HCT116 (cell line): ENCODE measurements around the gene PSMD3. TPM values are rescaled to one million over a fixed set of nuclear protein-coding genes. Genes with fewer than 3 reads are reported as not detected.

Experiments used
- ATAC-seq: fragments of 200-7000 bp; cut with Tn5 transposase; 2 replicates; pipeline ENCODE4 v1.9.1; 2020; ENCODE audit warnings: mild to moderate bottlenecking, moderate library complexity
- BruUV-seq: library from RNA; stranded (reverse); fragments of 400-500 nt; replicated peaks from 2 replicates; lab custom pipeline; 2021; lab: Mats Ljungman, UMichigan
- CTCF ChIA-PET: fragments of 300-600 bp; sonication (Branson Sonifier 250); formaldehyde crosslinking; loops from one replicate; lab custom pipeline; 2021; ENCODE audit warnings: antibody characterized with exemption; lab: Charles Lee
- POLR2A ChIA-PET: fragments of 300-600, 350-600 bp; sonication (Branson Sonifier 250); formaldehyde crosslinking; loops from one replicate; lab custom pipeline; 2021; ENCODE audit warnings: antibody characterized with exemption; lab: Charles Lee
- RAD21 ChIA-PET, 2 experiments: fragments of 300-600 bp; sonication (Branson Sonifier 250); formaldehyde crosslinking; loops; one replicate each; lab custom pipeline; 2023; ENCODE audit warnings: low total read pairs in 2 of 2; ENCODE audit not compliant: uncharacterized antibody in 2 of 2, unreplicated experiment in 2 of 2, low non-redundant PET in 1 of 2; lab: Charles Lee
- DNase-seq: peaks from one replicate; pipeline ENCODE4 v3.0.0-alpha.2; 2010; ENCODE audit warnings: low read depth, low spot score
- H2AFZ ChIP-seq: fragments of 200-600 bp; shearing (Covaris generic), sonication (generic); 2 replicates; pipeline ENCODE4 v1.6.1; 2017; ENCODE audit warnings: low read depth, mixed run types, mixed read lengths, antibody characterized with exemption, low read length; ENCODE audit not compliant: poor library complexity, severe bottlenecking
- H3K27ac ChIP-seq: 2 replicates; pipeline ENCODE4 v1.5.1; 2012; ENCODE audit warnings: low read depth, low read length
- H3K27me3 ChIP-seq: fragments of 200-600 bp; sonication (generic); 2 replicates; pipeline ENCODE4 v1.6.1; 2016; ENCODE audit warnings: mixed run types, low read length, mixed read lengths; ENCODE audit not compliant: insufficient read depth
- H3K36me3 ChIP-seq, 2 experiments: fragments of 200-500 bp in 1 of 2; fragments of 200-600 bp in 1 of 2; sonication (Bioruptor generic) in 1 of 2; sonication (generic) in 1 of 2; 2 replicates each; pipeline versions ENCODE4 v1.5.1 to v1.6.1; 2014 to 2016; ENCODE audit warnings: low read length in 2 of 2, inconsistent platforms in 1 of 2, mixed read lengths in 1 of 2, mixed run types in 1 of 2; ENCODE audit not compliant: insufficient read depth in 2 of 2, control insufficient read depth in 1 of 2
- H3K4me1 ChIP-seq, 2 experiments: fragments of 200-600 bp in 1 of 2; sonication (generic) in 1 of 2; 2 replicates each; pipeline versions ENCODE4 v1.5.1 to v1.6.1; 2012 to 2017; ENCODE audit warnings: low read length in 2 of 2, inconsistent platforms in 1 of 2, mild to moderate bottlenecking in 1 of 2, mixed read lengths in 1 of 2, mixed run types in 1 of 2, moderate library complexity in 1 of 2; ENCODE audit not compliant: insufficient read depth in 2 of 2, control insufficient read depth in 1 of 2
- H3K4me2 ChIP-seq: fragments of 200-600 bp; sonication (generic); 2 replicates; pipeline ENCODE4 v1.6.1; 2017; ENCODE audit warnings: mixed run types, low read length, mixed read lengths
- H3K4me3 ChIP-seq, 2 experiments: fragments of 200-600 bp in 1 of 2; sonication (generic) in 1 of 2; replicated peaks in 1 of 2; 2 replicates each; pipeline ENCODE4 v1.5.1; 2011 to 2016; ENCODE audit warnings: low read length in 2 of 2, control low read depth in 1 of 2, low read depth in 1 of 2, mild to moderate bottlenecking in 1 of 2, mixed read lengths in 1 of 2, mixed run types in 1 of 2
- H3K79me2 ChIP-seq: fragments of 200-600 bp; sonication (generic); 2 replicates; pipeline ENCODE4 v1.6.1; 2017; ENCODE audit warnings: mild to moderate bottlenecking, mixed run types, low read length, moderate library complexity, mixed read lengths; ENCODE audit not compliant: insufficient read depth
- H3K9ac ChIP-seq: fragments of 200-600 bp; sonication (generic); 2 replicates; pipeline ENCODE4 v1.6.1; 2016; ENCODE audit warnings: low read length, mixed read lengths
- H3K9me2 ChIP-seq: fragments of 200-600 bp; sonication (generic), shearing (Covaris generic); 2 replicates; pipeline ENCODE4 v1.6.1; 2017; ENCODE audit warnings: mixed run types, mild to moderate bottlenecking, moderate library complexity; ENCODE audit not compliant: insufficient read depth
- H3K9me3 ChIP-seq, 2 experiments: fragments of 200-500 bp in 1 of 2; fragments of 200-600 bp in 1 of 2; sonication (Bioruptor generic) in 1 of 2; sonication (generic) in 1 of 2; 2 replicates each; pipeline ENCODE4 v1.6.1; 2014 to 2017; ENCODE audit warnings: low read length in 2 of 2, mixed read lengths in 2 of 2, inconsistent platforms in 1 of 2, low read depth in 1 of 2, mild to moderate bottlenecking in 1 of 2, mixed run types in 1 of 2, moderate library complexity in 1 of 2; ENCODE audit not compliant: control insufficient read depth in 1 of 2, insufficient read depth in 1 of 2
- H4K20me1 ChIP-seq: fragments of 200-600 bp; sonication (generic), shearing (Covaris generic); 2 replicates; pipeline ENCODE4 v1.6.1; 2017; ENCODE audit warnings: mixed run types, mild to moderate bottlenecking, moderate library complexity; ENCODE audit not compliant: insufficient read depth
- CBX3 ChIP-seq: IDR thresholded peaks from 2 replicates; pipeline ENCODE4 v1.6.1; 2012; ENCODE audit warnings: low read depth
- CEBPB ChIP-seq: IDR thresholded peaks from 2 replicates; pipeline ENCODE4 v1.6.1; 2012; ENCODE audit warnings: low read depth
- EGR1 ChIP-seq: IDR thresholded peaks from 2 replicates; pipeline ENCODE4 v1.6.1; 2012; ENCODE audit warnings: low read depth
- EZH2 ChIP-seq: fragments of 200-600 bp; sonication (generic); IDR thresholded peaks from 2 replicates; pipeline ENCODE4 v1.6.1; 2017; ENCODE audit warnings: antibody characterized with exemption, mixed run types
- EZH2phosphoT487 ChIP-seq: fragments of 200-600 bp; IDR thresholded peaks from 2 replicates; pipeline ENCODE4 v1.6.1; 2018; ENCODE audit warnings: antibody characterized with exemption, borderline replicate concordance
- FOSL1 ChIP-seq: IDR thresholded peaks from 2 replicates; pipeline ENCODE4 v1.6.1; 2012; ENCODE audit warnings: low read depth
- POLR2A ChIP-seq: IDR thresholded peaks from 2 replicates; pipeline ENCODE4 v1.7.0; 2011; ENCODE audit warnings: borderline replicate concordance; ENCODE audit not compliant: insufficient read depth, insufficient read length; ENCODE audit errors: extremely low read depth
- RAD21 ChIP-seq: IDR thresholded peaks from 2 replicates; pipeline ENCODE4 v1.6.1; 2012; ENCODE audit warnings: low read depth, mild to moderate bottlenecking
- SIN3A ChIP-seq: IDR thresholded peaks from 2 replicates; pipeline ENCODE4 v1.6.1; 2012; ENCODE audit warnings: low read depth
- SRF ChIP-seq: IDR thresholded peaks from 2 replicates; pipeline ENCODE4 v1.6.1; 2012; ENCODE audit warnings: low read depth
- TCF7L2 ChIP-seq: IDR thresholded peaks from 2 replicates; pipeline ENCODE4 v1.7.0; 2011; ENCODE audit warnings: borderline replicate concordance, inconsistent platforms; ENCODE audit not compliant: insufficient read depth, insufficient read length; ENCODE audit errors: extremely low read depth
- ZFX ChIP-seq: fragments of 450-650 bp; IDR thresholded peaks from 2 replicates; pipeline ENCODE4 v1.6.1; 2017
- ZNF274 ChIP-seq: fragments of 200-500 bp; sonication (Bioruptor generic); IDR thresholded peaks from 2 replicates; pipeline ENCODE4 v1.6.1; 2014; ENCODE audit warnings: mild to moderate bottlenecking, low read depth, low read length, inconsistent platforms
- intact Hi-C: fragments of 100-400 bp; cut with micrococcal nuclease; formaldehyde crosslinking; loops from 2 replicates; pipeline ENCODE4 v1.10.0; 2022
- total RNA-seq: library from RNA; stranded (reverse); gene quantifications from one replicate; pipeline ENCODE4 v1.2.1, GENCODE V29; 2021; ENCODE audit not compliant: unreplicated experiment
- TF ChIP-seq, protein P1 (sequence below): IDR thresholded peaks from 2 replicates; pipeline ENCODE4 v1.6.1; 2012
- TF ChIP-seq, protein P2 (sequence below): IDR thresholded peaks from 2 replicates; pipeline ENCODE4 v1.6.1; 2012; ENCODE audit warnings: low read depth
- TF ChIP-seq, protein P3 (sequence below), 3 experiments: fragments of 200-600 bp in 1 of 3; sonication (generic) in 1 of 3; IDR thresholded peaks in 2 of 3; conservative IDR thresholded peaks in 1 of 3; 2 replicates each; pipeline ENCODE4 v1.5.1; 2012 to 2017; ENCODE audit warnings: low read depth in 2 of 3, low read length in 2 of 3, antibody characterized with exemption in 1 of 3, borderline replicate concordance in 1 of 3, control low read depth in 1 of 3, mild to moderate bottlenecking in 1 of 3, mixed read lengths in 1 of 3, mixed run types in 1 of 3, moderate library complexity in 1 of 3; ENCODE audit not compliant: insufficient read depth in 1 of 3

Gene PSMD3
- total RNA-seq, 1 experiment from 2014 or later: 152 TPM

DNA sequence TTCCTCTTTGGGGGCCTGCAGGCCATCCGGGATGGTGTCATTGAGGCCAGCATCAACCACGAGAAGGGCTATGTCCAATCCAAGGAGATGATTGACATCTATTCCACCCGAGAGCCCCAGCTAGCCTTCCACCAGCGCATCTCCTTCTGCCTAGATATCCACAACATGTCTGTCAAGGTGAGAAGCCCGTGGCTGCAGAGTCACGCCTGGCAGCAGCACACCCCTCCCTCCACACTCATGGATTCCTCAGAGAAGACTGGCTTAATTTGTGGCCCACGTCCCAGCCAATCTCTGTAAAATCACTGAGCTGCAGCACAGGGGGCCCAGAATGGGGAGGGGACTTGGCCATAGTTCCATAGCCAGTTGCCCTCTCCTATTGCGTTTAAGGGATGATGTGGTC, 15.6 kb downstream of the PSMD3 start:
- Histone ChIP-seq H3K36me3 (peaks cover 41 to 44% of the 10 kb centered on the region in 2 experiments), H3K4me1 (no peaks in the 10 kb centered on the region), H3K9me2 (no peaks in the 10 kb centered on the region), H4K20me1 (no peaks in the 10 kb centered on the region), H3K27ac (no peak overlapping the region), H3K9ac (no peak overlapping the region), H3K79me2 (no peaks in the 10 kb centered on the region), H3K9me3 (no peaks in the 10 kb centered on the region), H3K4me3 (no peak overlapping the region), H3K27me3 (no peaks in the 10 kb centered on the region), H3K4me2 (no peak overlapping the region)
- ATAC-seq (no peak), DNase-seq (no peak)
- CTCF ChIA-PET: interaction anchor here (0.8 kb wide), 1 partner anchor 16 kb away, joined by 3 read pairs; the partner anchor contains the start of gene PSMD3
- BruUV-seq: no TSS peak
- no peak for TF ChIP-seq EZH2phosphoT487
- TF ChIP-seq POLR2A: no peak
- TF ChIP-seq, protein P1, sequence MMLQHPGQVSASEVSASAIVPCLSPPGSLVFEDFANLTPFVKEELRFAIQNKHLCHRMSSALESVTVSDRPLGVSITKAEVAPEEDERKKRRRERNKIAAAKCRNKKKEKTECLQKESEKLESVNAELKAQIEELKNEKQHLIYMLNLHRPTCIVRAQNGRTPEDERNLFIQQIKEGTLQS: no peak
- no peak for TF ChIP-seq SRF
- no peak for TF ChIP-seq ZNF274
- TF ChIP-seq EZH2: no peak
- no peak for TF ChIP-seq TCF7L2
- TF ChIP-seq CBX3: no peak
- TF ChIP-seq ZFX: no peak
- TF ChIP-seq, protein P2, sequence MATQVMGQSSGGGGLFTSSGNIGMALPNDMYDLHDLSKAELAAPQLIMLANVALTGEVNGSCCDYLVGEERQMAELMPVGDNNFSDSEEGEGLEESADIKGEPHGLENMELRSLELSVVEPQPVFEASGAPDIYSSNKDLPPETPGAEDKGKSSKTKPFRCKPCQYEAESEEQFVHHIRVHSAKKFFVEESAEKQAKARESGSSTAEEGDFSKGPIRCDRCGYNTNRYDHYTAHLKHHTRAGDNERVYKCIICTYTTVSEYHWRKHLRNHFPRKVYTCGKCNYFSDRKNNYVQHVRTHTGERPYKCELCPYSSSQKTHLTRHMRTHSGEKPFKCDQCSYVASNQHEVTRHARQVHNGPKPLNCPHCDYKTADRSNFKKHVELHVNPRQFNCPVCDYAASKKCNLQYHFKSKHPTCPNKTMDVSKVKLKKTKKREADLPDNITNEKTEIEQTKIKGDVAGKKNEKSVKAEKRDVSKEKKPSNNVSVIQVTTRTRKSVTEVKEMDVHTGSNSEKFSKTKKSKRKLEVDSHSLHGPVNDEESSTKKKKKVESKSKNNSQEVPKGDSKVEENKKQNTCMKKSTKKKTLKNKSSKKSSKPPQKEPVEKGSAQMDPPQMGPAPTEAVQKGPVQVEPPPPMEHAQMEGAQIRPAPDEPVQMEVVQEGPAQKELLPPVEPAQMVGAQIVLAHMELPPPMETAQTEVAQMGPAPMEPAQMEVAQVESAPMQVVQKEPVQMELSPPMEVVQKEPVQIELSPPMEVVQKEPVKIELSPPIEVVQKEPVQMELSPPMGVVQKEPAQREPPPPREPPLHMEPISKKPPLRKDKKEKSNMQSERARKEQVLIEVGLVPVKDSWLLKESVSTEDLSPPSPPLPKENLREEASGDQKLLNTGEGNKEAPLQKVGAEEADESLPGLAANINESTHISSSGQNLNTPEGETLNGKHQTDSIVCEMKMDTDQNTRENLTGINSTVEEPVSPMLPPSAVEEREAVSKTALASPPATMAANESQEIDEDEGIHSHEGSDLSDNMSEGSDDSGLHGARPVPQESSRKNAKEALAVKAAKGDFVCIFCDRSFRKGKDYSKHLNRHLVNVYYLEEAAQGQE: no peak
- TF ChIP-seq CEBPB: no peak
- TF ChIP-seq, protein P3, sequence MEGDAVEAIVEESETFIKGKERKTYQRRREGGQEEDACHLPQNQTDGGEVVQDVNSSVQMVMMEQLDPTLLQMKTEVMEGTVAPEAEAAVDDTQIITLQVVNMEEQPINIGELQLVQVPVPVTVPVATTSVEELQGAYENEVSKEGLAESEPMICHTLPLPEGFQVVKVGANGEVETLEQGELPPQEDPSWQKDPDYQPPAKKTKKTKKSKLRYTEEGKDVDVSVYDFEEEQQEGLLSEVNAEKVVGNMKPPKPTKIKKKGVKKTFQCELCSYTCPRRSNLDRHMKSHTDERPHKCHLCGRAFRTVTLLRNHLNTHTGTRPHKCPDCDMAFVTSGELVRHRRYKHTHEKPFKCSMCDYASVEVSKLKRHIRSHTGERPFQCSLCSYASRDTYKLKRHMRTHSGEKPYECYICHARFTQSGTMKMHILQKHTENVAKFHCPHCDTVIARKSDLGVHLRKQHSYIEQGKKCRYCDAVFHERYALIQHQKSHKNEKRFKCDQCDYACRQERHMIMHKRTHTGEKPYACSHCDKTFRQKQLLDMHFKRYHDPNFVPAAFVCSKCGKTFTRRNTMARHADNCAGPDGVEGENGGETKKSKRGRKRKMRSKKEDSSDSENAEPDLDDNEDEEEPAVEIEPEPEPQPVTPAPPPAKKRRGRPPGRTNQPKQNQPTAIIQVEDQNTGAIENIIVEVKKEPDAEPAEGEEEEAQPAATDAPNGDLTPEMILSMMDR (IDR thresholded peaks at IDR 0.05 in 2 of 3, conservative IDR thresholded peaks at IDR 0.05 in 1 of 3; ENCODE audit: borderline replicate concordance in 1 of 3, insufficient read depth in 1 of 3, low read depth in 2 of 3, low read length in 2 of 3): no peak
- TF ChIP-seq FOSL1: no peak
- no peak for TF ChIP-seq RAD21
- TF ChIP-seq EGR1: no peak
- no peak for TF ChIP-seq SIN3A
- TF ChIP-seq, all 23 proteins: peak for 0
- POLR2A ChIA-PET: no interaction called here
- H2AFZ ChIP-seq: no peak overlapping the region
- intact Hi-C loops: no loop called here
- RAD21 ChIA-PET: no interaction called here
